Endothelial cell of umbilical vein (primary cell): ENCODE data around the gene RNF214. TPM values are rescaled to one million over a fixed set of nuclear protein-coding genes. Genes with fewer than 3 reads are reported as not detected.

Experiments
- BruUV-seq: library from RNA; stranded (reverse); fragments of 400-500 nt; replicated peaks from 2 replicates; lab custom pipeline; 2021; lab: Mats Ljungman, UMichigan
- CTCF ChIA-PET: fragments of 300-600, 350-600 bp; sonication (Branson Sonifier 250); formaldehyde crosslinking; loops from one replicate; lab custom pipeline; 2021; ENCODE audit warnings: antibody characterized with exemption, inconsistent platforms; lab: Charles Lee
- POLR2A ChIA-PET: fragments of 300-600, 350-600 bp; sonication (Branson Sonifier 250); formaldehyde crosslinking; loops from one replicate; lab custom pipeline; 2021; ENCODE audit warnings: antibody characterized with exemption, inconsistent platforms; lab: Charles Lee
- DNase-seq: peaks from one replicate; pipeline ENCODE4 v3.0.0-alpha.2; 2011; ENCODE audit warnings: low read depth, low spot score
- FAIRE-seq: peaks from 2 replicates; lab custom pipeline; 2011; peaks lifted over from hg19 to GRCh38; lab: Jason Lieb, UNC
- H2AFZ ChIP-seq: 2 replicates; pipeline ENCODE4 v1.6.0; 2012; ENCODE audit warnings: low read depth, low read length, control low read depth, inconsistent platforms
- H3K27ac ChIP-seq: 2 replicates; pipeline ENCODE4 v1.5.1; 2011; ENCODE audit warnings: low read depth, mild to moderate bottlenecking, control low read depth, low read length, moderate library complexity; ENCODE audit not compliant: insufficient read depth
- H3K27me3 ChIP-seq, 2 experiments: 2 replicates each; pipeline versions ENCODE4 v1.6.0 to v1.6.1; 2011; ENCODE audit warnings: low read length in 2 of 2, mixed read lengths in 1 of 2; ENCODE audit not compliant: control insufficient read depth in 2 of 2, insufficient read depth in 2 of 2
- H3K36me3 ChIP-seq, 2 experiments: 2 replicates in 1 of 2; 3 replicates in 1 of 2; pipeline ENCODE4 v1.5.1; 2011; ENCODE audit warnings: low read length in 2 of 2, mild to moderate bottlenecking in 1 of 2, moderate library complexity in 1 of 2; ENCODE audit not compliant: control insufficient read depth in 2 of 2, insufficient read depth in 2 of 2; ENCODE audit errors: extremely low read depth in 1 of 2
- H3K4me1 ChIP-seq: 3 replicates; pipeline ENCODE4 v1.5.1; 2011; ENCODE audit warnings: mild to moderate bottlenecking, low read length; ENCODE audit not compliant: control insufficient read depth, insufficient read depth; ENCODE audit errors: extremely low read depth
- H3K4me2 ChIP-seq: 2 replicates; pipeline ENCODE4 v1.6.1; 2011; ENCODE audit warnings: low read length, control low read depth, mixed read lengths; ENCODE audit not compliant: insufficient read depth
- H3K4me3 ChIP-seq, 3 experiments: fragments of 200-600 bp in 1 of 3; sonication (generic), shearing (Covaris generic) in 1 of 3; replicated peaks in 1 of 3; 2 replicates each; pipeline ENCODE4 v1.5.1; 2011 to 2016; ENCODE audit warnings: control low read depth in 3 of 3, low read length in 3 of 3, mild to moderate bottlenecking in 2 of 3, inconsistent platforms in 1 of 3, low read depth in 1 of 3, moderate library complexity in 1 of 3; ENCODE audit not compliant: insufficient read depth in 1 of 3
- H3K79me2 ChIP-seq: 2 replicates; pipeline ENCODE4 v1.6.0; 2012; ENCODE audit warnings: low read length, inconsistent platforms; ENCODE audit not compliant: control insufficient read depth, insufficient read depth
- H3K9ac ChIP-seq: replicated peaks from 2 replicates; pipeline ENCODE3; 2011; ENCODE audit warnings: low read length, control low read depth; ENCODE audit not compliant: insufficient read depth; ENCODE audit errors: extremely low read depth
- H3K9me1 ChIP-seq: replicated peaks from 3 replicates; pipeline ENCODE4 v1.6.0; 2011; ENCODE audit warnings: mild to moderate bottlenecking, low read length; ENCODE audit not compliant: control insufficient read depth, insufficient read depth; ENCODE audit errors: extremely low read depth
- H3K9me3 ChIP-seq: replicated peaks from 2 replicates; pipeline ENCODE4 v1.5.1; 2012; ENCODE audit warnings: low read length, inconsistent platforms; ENCODE audit not compliant: control insufficient read depth, insufficient read depth
- H4K20me1 ChIP-seq: replicated peaks from 2 replicates; pipeline ENCODE3; 2011; ENCODE audit warnings: mild to moderate bottlenecking, low read length; ENCODE audit not compliant: control insufficient read depth, insufficient read depth; ENCODE audit errors: extremely low read depth
- CTCF ChIP-seq, 2 donors: IDR thresholded peaks; 1 replicate in 1 of 2; 2 replicates in 1 of 2; pipeline ENCODE4 v1.5.1; 2011; ENCODE audit warnings: low read length in 2 of 2, mild to moderate bottlenecking in 2 of 2, moderate library complexity in 2 of 2, control low read depth in 1 of 2, inconsistent platforms in 1 of 2, low read depth in 1 of 2; ENCODE audit not compliant: insufficient read depth in 1 of 2; ENCODE audit errors: extremely low read depth in 1 of 2
- EZH2 ChIP-seq: IDR thresholded peaks from 2 replicates; pipeline ENCODE4 v1.6.1; 2012; ENCODE audit warnings: borderline replicate concordance, low read depth, mild to moderate bottlenecking, moderate library complexity, low read length, inconsistent platforms; ENCODE audit not compliant: severe bottlenecking
- FOS ChIP-seq: IDR thresholded peaks from 2 replicates; pipeline ENCODE4 v1.6.1; 2011; ENCODE audit warnings: mild to moderate bottlenecking, low read length, moderate library complexity, borderline replicate concordance; ENCODE audit not compliant: insufficient read depth
- GATA2 ChIP-seq: IDR thresholded peaks from 2 replicates; pipeline ENCODE4 v1.7.0; 2011; ENCODE audit warnings: low read depth, mild to moderate bottlenecking, moderate library complexity, mixed read lengths, low read length; ENCODE audit not compliant: insufficient read length, insufficient read depth
- JUN ChIP-seq: IDR thresholded peaks from 2 replicates; pipeline ENCODE4 v1.6.1; 2011; ENCODE audit warnings: borderline replicate concordance, low read depth; ENCODE audit not compliant: insufficient read length, insufficient read depth
- MAX ChIP-seq: IDR thresholded peaks from 2 replicates; pipeline ENCODE4 v1.6.1; 2011; ENCODE audit not compliant: insufficient read depth, insufficient read length
- MYC ChIP-seq: IDR thresholded peaks from one replicate; pipeline ENCODE4 v1.6.1; 2011; ENCODE audit warnings: mild to moderate bottlenecking, low read depth, low read length
- POLR2A ChIP-seq: IDR thresholded peaks from 2 replicates; pipeline ENCODE4 v1.6.1; 2012; ENCODE audit warnings: low read depth, mild to moderate bottlenecking, control low read depth, low read length
- POLR2AphosphoS5 ChIP-seq: IDR thresholded peaks from 2 replicates; pipeline ENCODE4 v1.6.1; 2012; ENCODE audit warnings: low read depth, mild to moderate bottlenecking, control low read depth, low read length, moderate library complexity; ENCODE audit not compliant: insufficient read depth
- dilution Hi-C: fragments of 300-500 bp; cut with MboI; formaldehyde crosslinking; loops from one replicate; pipeline ENCODE4 v1.15.0; 2019; ENCODE audit warnings: low sequenced_read_pairs; ENCODE audit not compliant: extremely low pct_ligation_motif_present
- intact Hi-C: fragments of 100-400 bp; cut with micrococcal nuclease; formaldehyde crosslinking; loops from one replicate; pipeline ENCODE4 v1.10.0; 2022
- polyA plus RNA-seq, 4 experiments: library from polyadenylated mRNA; depleted of rRNA in 3 of 4; stranded (reverse) in 3 of 4; unstranded in 1 of 4; fragments of >200 nt; gene quantifications; 2 replicates each; pipeline versions ENCODE4 v1.2.1 to v1.2.3, GENCODE V29; 2011 to 2012; ENCODE audit warnings: missing spikeins in 1 of 4
- total RNA-seq: library from RNA; stranded (reverse); gene quantifications from 2 replicates; pipeline ENCODE4 v1.2.3, GENCODE V29; 2021

The RNF214 gene
- total and polyA plus RNA-seq, 2 donors (not counting 3 experiments of a cell fraction or from before 2014, with no cell fraction given), result 24.3 to 28.2 TPM

GRCh38 chr11:117220568-117220967, 11.9 kb upstream of the RNF214 start:
- no peak for FAIRE-seq
- dilution Hi-C loops (no loop called here), intact Hi-C loops (no loop called here)
- H2AFZ ChIP-seq, result no peak overlapping the region
- no peak overlapping the region for H3K4me3 ChIP-seq
- H4K20me1 ChIP-seq, result no peaks in the 10 kb centered on the region
- H3K27me3 ChIP-seq, result no peaks in the 10 kb centered on the region
- no peak for DNase-seq
- ChIA-PET POLR2A (no interaction called here), CTCF (interaction anchor here (0.9 to 3.4 kb wide), 4 partner anchors 9 to 42 kb away, joined by 3 to 16 read pairs (median 6); partner anchors contain the start of genes PCSK7, RNF214 and SIDT2)
- H3K27ac ChIP-seq, result no peak overlapping the region
- H3K9me1 ChIP-seq, result no peaks in the 10 kb centered on the region
- H3K36me3 ChIP-seq, result peaks cover 0 to 25% of the 10 kb centered on the region in 2 experiments
- H3K79me2 ChIP-seq, result no peaks in the 10 kb centered on the region
- H3K9ac ChIP-seq, result no peak overlapping the region
- no peaks in the 10 kb centered on the region for H3K9me3 ChIP-seq
- H3K4me1 ChIP-seq, result peaks cover 11% of the 10 kb centered on the region
- no TSS peak for BruUV-seq
- no peak overlapping the region for H3K4me2 ChIP-seq
- TF ChIP-seq FOS, result no peak
- no peak for TF ChIP-seq GATA2
- TF ChIP-seq EZH2, result no peak
- TF ChIP-seq MAX, result no peak
- no peak for TF ChIP-seq JUN
- TF ChIP-seq POLR2AphosphoS5, result no peak
- no peak for TF ChIP-seq MYC
- no peak for TF ChIP-seq CTCF (IDR thresholded peaks at IDR 0.05; ENCODE audit: extremely low read depth in 1 of 2, insufficient read depth in 1 of 2, low read depth in 1 of 2, low read length in 2 of 2)
- TF ChIP-seq POLR2A, result no peak
